ENCODE measurements around the gene NR1I2.

Gene NR1I2

GRCh38 chr3:119778811-119779210 lies 3.1 kb upstream of the NR1I2 start:
- no peak for DNase-seq (ENCODE audit: low read depth in 1 of 2, low spot score in 1 of 2)

GRCh38 chr3:119779731-119780383 lies 2.0 kb upstream of the NR1I2 start:
- no peak for DNase-seq (ENCODE audit: low read depth in 1 of 2, low spot score in 1 of 2)

- DNase-seq (ENCODE audit: low read depth in 1 of 2, low spot score in 1 of 2): no peak
Observed at GRCh38 chr3:119782460-119782859, 559 bp downstream of the NR1I2 start.

DNA sequence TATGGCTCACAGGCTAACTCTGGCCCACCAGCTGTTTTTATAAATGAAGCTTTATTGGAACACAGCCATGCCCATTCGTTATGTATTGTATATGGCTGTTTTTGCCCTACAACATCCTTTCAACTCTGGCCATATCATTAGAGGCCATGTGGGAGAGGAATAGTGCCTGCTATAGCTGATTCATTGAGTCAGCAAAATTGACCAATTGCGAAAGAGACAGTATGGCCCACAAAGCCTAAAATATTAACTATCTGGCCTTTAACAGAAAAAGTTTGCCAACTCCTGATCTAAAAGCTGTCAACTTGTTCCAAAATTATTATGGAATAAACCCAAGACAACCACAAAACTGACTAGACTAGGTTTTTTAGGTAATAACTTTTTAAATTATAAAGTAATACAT lies 1.4 kb downstream of the NR1I2 start:
- DNase-seq (ENCODE audit: low read depth in 1 of 2, low spot score in 1 of 2): no peak

GRCh38 chr3:119783883-119784282 lies 2.0 kb downstream of the NR1I2 start:
- no peak for DNase-seq (ENCODE audit: low read depth in 1 of 2, low spot score in 1 of 2)

- DNase-seq (ENCODE audit: low read depth in 1 of 2, low spot score in 1 of 2): no peak
Observed at GRCh38 chr3:119786409-119786808, 4.5 kb downstream of the NR1I2 start.

GRCh38 chr3:119790369-119790768 lies 8.5 kb downstream of the NR1I2 start:
- DNase-seq (ENCODE audit: low read depth in 1 of 2, low spot score in 1 of 2): no peak

GRCh38 chr3:119792270-119792669 lies 10.4 kb downstream of the NR1I2 start:
- no peak for DNase-seq (ENCODE audit: low read depth in 1 of 2, low spot score in 1 of 2)

GRCh38 chr3:119794401-119794800 lies 12.5 kb downstream of the NR1I2 start:
- DNase-seq (ENCODE audit: low read depth in 1 of 2, low spot score in 1 of 2): no peak

GRCh38 chr3:119794971-119795612 lies 13.2 kb downstream of the NR1I2 start:
- DNase-seq (ENCODE audit: low read depth in 1 of 2, low spot score in 1 of 2): no peak

DNA sequence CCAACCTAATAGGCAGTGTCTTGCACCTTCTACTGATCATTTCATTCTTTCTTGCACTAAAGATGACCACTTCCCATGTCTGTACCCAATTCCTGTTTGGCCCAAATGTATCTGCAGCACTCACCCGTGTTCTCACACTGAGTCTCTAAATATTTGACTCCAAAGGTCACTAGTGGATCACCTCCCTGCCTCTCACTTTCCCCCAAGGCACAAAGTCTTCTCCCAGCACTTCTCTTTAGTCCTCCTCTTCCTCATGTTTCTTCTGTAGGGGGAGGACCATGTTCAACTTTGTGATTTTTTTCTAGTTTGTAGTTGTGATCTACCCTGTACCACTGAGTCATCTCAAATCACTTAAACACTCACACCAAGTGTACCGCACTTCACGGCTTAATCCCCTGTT lies 13.9 kb downstream of the NR1I2 start:
- DNase-seq (ENCODE audit: low read depth in 1 of 2, low spot score in 1 of 2): no peak

DNA sequence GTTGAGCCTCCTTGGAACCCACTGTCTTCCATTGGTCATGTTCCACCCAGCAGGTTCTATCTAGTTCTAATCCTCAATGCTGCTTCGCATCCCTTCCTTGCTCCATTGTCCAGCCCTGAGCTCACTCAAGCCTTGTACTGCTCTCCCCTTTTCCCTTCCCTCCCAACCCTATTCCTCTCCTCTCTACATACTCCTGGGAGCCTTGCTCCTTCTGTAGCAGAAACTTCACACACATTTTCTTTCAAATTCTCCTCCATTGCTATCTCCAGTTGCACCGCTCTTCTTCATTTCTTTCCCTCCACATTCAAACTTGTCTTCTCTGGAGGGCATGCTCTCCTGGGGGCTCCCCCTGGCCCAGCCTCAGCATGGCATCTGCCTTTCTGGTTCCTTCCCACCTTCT lies 14.5 kb downstream of the NR1I2 start:
- DNase-seq (ENCODE audit: low read depth in 1 of 2, low spot score in 1 of 2): no peak

DNA sequence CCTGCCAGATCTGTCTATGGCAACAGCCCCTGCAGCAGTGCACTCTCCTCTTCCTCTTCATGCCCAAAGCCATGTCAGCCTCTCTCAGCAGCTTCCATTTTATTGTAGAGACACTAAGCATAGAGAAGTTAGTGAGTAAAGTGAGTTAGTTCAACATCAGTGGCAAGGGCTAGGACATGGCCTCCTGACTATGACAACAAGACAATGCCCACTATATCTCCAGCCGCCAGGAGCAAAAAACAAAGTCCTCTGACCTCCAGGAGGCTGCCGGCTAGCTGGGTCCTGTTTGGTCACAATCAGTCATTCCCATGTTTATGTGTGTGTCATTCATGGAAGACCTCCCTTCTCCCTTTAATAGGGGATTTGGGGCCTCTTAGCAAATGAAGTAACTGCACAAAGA lies 14.9 kb downstream of the NR1I2 start:
- no peak for DNase-seq (ENCODE audit: low read depth in 1 of 2, low spot score in 1 of 2)

GRCh38 chr3:119800844-119801243 lies 18.9 kb downstream of the NR1I2 start:
- DNase-seq (ENCODE audit: low read depth in 1 of 2, low spot score in 1 of 2): no peak

DNA sequence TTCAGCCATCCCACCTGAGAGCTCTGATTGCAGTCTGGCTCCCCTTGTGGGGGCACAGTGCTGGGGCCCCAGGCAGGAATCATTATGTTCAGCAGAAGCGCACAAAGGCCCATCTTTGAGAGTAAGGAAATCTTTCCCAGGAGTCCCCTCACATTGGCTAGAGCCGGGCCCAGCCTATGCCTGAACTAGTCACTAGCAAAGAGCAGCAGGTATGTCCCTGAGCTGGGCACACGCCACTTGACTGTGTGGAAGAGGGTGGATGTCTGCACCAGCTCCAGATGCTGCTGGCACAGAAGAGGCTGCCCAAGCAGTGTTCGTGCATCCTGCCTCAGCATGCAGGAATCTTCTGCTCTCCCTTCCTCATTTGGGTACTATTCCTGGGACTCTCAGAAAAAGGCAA lies 26.3 kb downstream of the NR1I2 start:
- DNase-seq (ENCODE audit: low read depth in 1 of 2, low spot score in 1 of 2): no peak

DNA sequence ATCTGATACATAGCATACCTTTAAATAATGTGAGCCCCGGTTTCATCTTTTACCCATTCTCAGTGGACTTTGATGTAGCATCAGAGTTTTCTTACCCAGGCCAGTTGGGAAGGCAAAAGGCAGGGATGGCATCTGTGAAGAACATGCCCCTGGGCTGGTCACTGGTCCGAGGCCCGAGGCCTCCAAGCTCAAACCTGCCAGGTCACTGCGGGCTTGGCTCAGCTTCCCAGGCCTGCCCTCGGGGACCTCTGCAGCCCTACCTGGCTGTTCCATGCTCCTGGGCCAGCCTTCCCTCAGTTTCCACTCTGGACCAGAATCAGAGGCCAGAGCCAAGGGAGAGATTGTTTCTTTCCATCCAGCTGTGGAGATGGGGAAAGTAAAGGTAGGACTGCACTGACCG lies 26.9 kb downstream of the NR1I2 start:
- no peak for DNase-seq (ENCODE audit: low read depth in 1 of 2, low spot score in 1 of 2)

DNA sequence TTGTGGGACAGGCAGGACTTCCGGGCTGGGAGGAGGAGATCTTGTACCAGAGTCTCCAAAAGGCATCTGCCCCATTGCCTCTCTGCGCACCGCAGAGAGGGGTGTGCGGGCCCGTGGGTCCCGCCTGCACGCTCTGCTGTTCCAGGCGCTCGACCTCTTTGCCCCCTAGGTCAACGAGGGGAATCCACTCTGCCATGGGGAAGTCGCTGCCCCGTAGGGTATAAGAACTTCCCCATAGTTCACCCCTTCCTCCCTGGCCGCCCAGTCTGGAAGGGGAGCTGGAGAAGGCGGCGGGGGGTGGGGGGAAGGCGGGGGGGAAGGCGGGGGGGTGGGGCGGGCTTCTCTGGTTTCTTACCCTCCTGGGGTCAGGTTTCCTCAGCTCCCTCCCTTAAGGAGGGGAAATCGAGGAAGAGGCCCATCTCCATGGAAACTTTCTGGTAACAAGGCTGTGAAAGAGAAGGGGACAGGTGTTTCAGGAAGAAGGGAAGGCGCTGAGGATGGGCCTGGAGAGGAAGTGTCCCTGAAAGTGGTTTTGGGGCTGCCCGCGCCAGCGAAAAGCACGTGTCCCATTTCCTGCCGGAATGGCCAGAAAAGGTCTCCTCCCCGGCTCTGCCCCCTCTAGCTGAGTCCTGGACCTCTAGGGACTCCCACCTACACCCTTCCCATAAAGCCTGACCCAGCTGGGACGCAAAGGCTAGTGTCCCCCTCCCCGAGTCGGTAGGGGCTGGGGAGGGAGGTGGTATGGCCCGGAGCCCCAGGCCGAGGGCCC lies 27.5 kb downstream of the NR1I2 start:
- DNase-seq (ENCODE audit: low read depth in 1 of 2, low spot score in 1 of 2): no peak

DNA sequence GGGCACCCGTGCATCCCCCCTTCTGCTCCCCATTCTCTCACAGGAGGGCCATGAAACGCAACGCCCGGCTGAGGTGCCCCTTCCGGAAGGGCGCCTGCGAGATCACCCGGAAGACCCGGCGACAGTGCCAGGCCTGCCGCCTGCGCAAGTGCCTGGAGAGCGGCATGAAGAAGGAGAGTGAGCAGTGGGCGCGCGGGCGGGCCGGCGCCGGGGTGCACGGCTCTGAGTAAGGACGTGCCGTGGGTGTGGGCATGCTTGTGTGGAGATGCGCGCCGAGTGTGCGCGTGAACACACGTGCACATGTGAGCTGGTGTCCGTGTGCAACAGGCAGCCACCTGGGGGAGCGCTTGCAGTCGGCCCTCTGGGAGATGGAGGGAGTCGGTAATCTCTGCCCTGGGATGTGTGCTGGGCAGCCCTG lies 28.1 kb downstream of the NR1I2 start:
- DNase-seq (ENCODE audit: low read depth in 1 of 2, low spot score in 1 of 2): peak; percentile 17 to 49

GRCh38 chr3:119812491-119813058 lies 30.7 kb downstream of the NR1I2 start:
- DNase-seq (ENCODE audit: low read depth in 1 of 2, low spot score in 1 of 2): no peak

GRCh38 chr3:119815716-119816115 lies 33.8 kb downstream of the NR1I2 start:
- DNase-seq (ENCODE audit: low read depth in 1 of 2, low spot score in 1 of 2): no peak

GRCh38 chr3:119817071-119817470 lies 35.2 kb downstream of the NR1I2 start:
- no peak for DNase-seq (ENCODE audit: low read depth in 1 of 2, low spot score in 1 of 2)
